Measurements from ENCODE around the gene UBL4B. TPM values are rescaled to one million over a fixed set of nuclear protein-coding genes. Genes with fewer than 3 reads are reported as not detected.

The UBL4B gene
- total RNA-seq, 1 experiment from 2014 or later, result not detected

- Histone ChIP-seq H3K9ac (ENCODE audit: extremely low read depth, insufficient read length, low read length) (no peak overlapping the region), H2BK120ac (ENCODE audit: low read depth, low read length, poor library complexity, severe bottlenecking) (no peak overlapping the region), H3T11ph (ENCODE audit: low read length) (no peak overlapping the region), H2AK5ac (ENCODE audit: insufficient read length, low read length) (no peak overlapping the region), H4K91ac (ENCODE audit: insufficient read length, low read depth, low read length) (no peak overlapping the region), H3K9me3 (ENCODE audit: control insufficient read depth, low read depth, low read length) (no peaks in the 10 kb centered on the region), H3K4ac (ENCODE audit: low read depth, low read length) (no peak overlapping the region), H3K27me3 (ENCODE audit: insufficient read depth, low read length) (peaks cover 41% of the 10 kb centered on the region), H4K8ac (replicated peaks; ENCODE audit: insufficient read length, low read depth, low read length) (no peak overlapping the region), H3K14ac (ENCODE audit: insufficient read depth, low read length) (no peak overlapping the region), H2AFZ (ENCODE audit: low read length) (no peak overlapping the region), H4K5ac (ENCODE audit: insufficient read length, low read depth, low read length) (no peak overlapping the region), H3K27ac (ENCODE audit: insufficient read length, low read depth, low read length) (no peak overlapping the region), H3K4me1 (ENCODE audit: insufficient read depth, low read length) (no peaks in the 10 kb centered on the region), H3K79me1 (ENCODE audit: insufficient read depth, low read depth, low read length, poor library complexity, severe bottlenecking) (no peaks in the 10 kb centered on the region), H3K4me2 (ENCODE audit: insufficient read depth, insufficient read length, low read length) (no peak overlapping the region), H3K23me2 (ENCODE audit: insufficient read length, low read depth, low read length, poor library complexity, severe bottlenecking) (peaks cover under 1% of the 10 kb centered on the region), H2BK5ac (ENCODE audit: insufficient read length, low read length) (no peak overlapping the region), H3K18ac (ENCODE audit: insufficient read length, low read depth, low read length) (no peak overlapping the region), H2BK15ac (ENCODE audit: low read depth, low read length) (no peak overlapping the region), H4K20me1 (ENCODE audit: control insufficient read depth, insufficient read depth, insufficient read length) (peaks cover 4% of the 10 kb centered on the region), H2BK20ac (ENCODE audit: low read depth, low read length, poor library complexity, severe bottlenecking) (no peak overlapping the region), H3K56ac (ENCODE audit: insufficient read length, low read depth, low read length) (no peak overlapping the region), H2BK12ac (ENCODE audit: insufficient read length, low read depth, low read length) (no peak overlapping the region), H3K79me2 (ENCODE audit: insufficient read depth, low read length) (no peaks in the 10 kb centered on the region), H3K23ac (ENCODE audit: insufficient read length, low read depth, low read length) (no peak overlapping the region)
- TF ChIP-seq CTCF (conservative IDR thresholded peaks at IDR 0.05), result no peak
- Mint-ChIP-seq H3K36me3 (ENCODE audit: insufficient read depth in 1 of 3, low read depth in 3 of 3) (peaks cover 8 to 10% (median 10%) of the 10 kb centered on the region in 3 experiments; a peak in 6 of 7 replicates), H3K4me3 (no peak overlapping the region), H3K27me3 (ENCODE audit: low read depth) (peaks cover 62% of the 10 kb centered on the region), H3K27ac (no peak overlapping the region), H3K4me1 (peaks cover 10 to 11% of the 10 kb centered on the region in 2 experiments), H3K9me3 (peaks cover 0 to 3% of the 10 kb centered on the region in 2 experiments; a peak in 1 of 5 replicates)
- WGBS (ENCODE audit: extremely low coverage, insufficient read length, low lambda C conversion rate), result no CpG with 5 or more reads among the region's 18 CpGs
- DNase-seq, result no peak
Measured at GRCh38 chr1:110064576-110065337, 47.5 kb upstream of the UBL4B start.
